SK-N-SH treated with all-trans-retinoic acid at 6 μM for 48 hours (cell line): ENCODE results near the gene SIRT6.

Source experiments
- ARNTL ChIP-seq: fragments of 450-650 bp; formaldehyde crosslinking; IDR thresholded peaks from 2 replicates; pipeline ENCODE4 v1.5.0; 2020; ENCODE audit warnings: low read depth, mild to moderate bottlenecking, moderate library complexity, borderline replicate concordance
- BACH2 ChIP-seq: fragments of 250-450 bp; sonication (Bioruptor Pico); IDR thresholded peaks from 2 replicates; pipeline ENCODE4 v1.9.0; 2021; ENCODE audit warnings: mild to moderate bottlenecking, borderline replicate concordance
- CSDC2 ChIP-seq: fragments of 250-450 bp; sonication (Bioruptor Pico); IDR thresholded peaks from 2 replicates; pipeline ENCODE4 v1.5.0; 2020; ENCODE audit warnings: mild to moderate bottlenecking, moderate library complexity
- GLIS3 ChIP-seq: fragments of 250-450 bp; sonication (Bioruptor Pico); IDR thresholded peaks from 2 replicates; pipeline ENCODE4 v1.5.0; 2020; ENCODE audit warnings: mild to moderate bottlenecking, moderate library complexity
- ISL1 ChIP-seq: fragments of 250-450 bp; sonication (Bioruptor Pico); IDR thresholded peaks from 2 replicates; pipeline ENCODE4 v2.1.2; 2022; ENCODE audit warnings: mild to moderate bottlenecking, moderate library complexity
- PPARA ChIP-seq: fragments of 250-450 bp; sonication (Bioruptor Pico); IDR thresholded peaks from 2 replicates; pipeline ENCODE4 v1.5.0; 2020; ENCODE audit warnings: mild to moderate bottlenecking, borderline replicate concordance
- RARB ChIP-seq: fragments of 250-450 bp; sonication (Bioruptor Pico); IDR thresholded peaks from 2 replicates; pipeline ENCODE4 v1.8.0; 2021; ENCODE audit warnings: mild to moderate bottlenecking, moderate library complexity
- ZNF70 ChIP-seq: fragments of 450-650 bp; formaldehyde crosslinking; IDR thresholded peaks from 2 replicates; pipeline ENCODE4 v1.5.0; 2020; ENCODE audit warnings: mild to moderate bottlenecking, moderate library complexity
- TF ChIP-seq, protein P1 (sequence below): fragments of 250-450 bp; sonication (Bioruptor Pico); IDR thresholded peaks from 2 replicates; pipeline ENCODE4 v1.5.1; 2020; ENCODE audit warnings: low read depth, mild to moderate bottlenecking, moderate library complexity

DNA sequence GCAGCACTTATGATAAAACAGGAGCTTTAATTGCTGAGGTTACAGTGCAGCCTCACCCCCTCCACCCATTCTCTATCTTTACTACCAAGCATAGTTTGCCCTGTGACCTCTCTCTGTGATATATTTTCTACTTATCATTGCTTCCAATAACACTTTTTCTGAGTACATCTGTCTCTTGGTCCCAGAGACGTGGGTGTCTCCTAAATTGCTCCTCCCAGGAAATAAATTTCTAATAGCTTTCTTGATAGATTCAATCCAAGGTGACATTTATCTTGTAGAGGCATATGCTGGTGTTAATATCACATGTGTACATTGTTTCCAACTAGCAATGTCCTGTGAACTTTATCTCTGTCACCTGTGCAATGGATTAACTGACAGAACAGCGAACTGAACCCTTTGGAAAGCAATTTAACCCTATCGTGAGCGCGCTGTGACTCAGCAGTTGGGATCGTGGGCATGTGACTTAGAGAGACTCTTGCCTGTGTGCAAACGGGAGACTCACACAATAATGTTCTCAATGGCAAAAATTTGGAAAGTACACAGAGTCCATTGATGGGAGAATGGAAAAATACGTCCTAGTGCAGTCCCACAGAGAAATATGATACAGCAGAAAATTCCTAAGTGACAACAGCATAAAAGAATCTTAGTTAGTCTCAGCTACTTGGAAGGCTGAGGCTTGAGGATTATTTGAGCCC, 51.5 kb downstream of the SIRT6 start:
- TF ChIP-seq ZNF70 (CRISPR knock-in tag), result no peak
- no peak for TF ChIP-seq RARB (CRISPR knock-in tag)
- TF ChIP-seq, protein P1, sequence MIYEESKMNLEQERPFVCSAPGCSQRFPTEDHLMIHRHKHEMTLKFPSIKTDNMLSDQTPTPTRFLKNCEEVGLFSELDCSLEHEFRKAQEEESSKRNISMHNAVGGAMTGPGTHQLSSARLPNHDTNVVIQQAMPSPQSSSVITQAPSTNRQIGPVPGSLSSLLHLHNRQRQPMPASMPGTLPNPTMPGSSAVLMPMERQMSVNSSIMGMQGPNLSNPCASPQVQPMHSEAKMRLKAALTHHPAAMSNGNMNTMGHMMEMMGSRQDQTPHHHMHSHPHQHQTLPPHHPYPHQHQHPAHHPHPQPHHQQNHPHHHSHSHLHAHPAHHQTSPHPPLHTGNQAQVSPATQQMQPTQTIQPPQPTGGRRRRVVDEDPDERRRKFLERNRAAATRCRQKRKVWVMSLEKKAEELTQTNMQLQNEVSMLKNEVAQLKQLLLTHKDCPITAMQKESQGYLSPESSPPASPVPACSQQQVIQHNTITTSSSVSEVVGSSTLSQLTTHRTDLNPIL (CRISPR knock-in tag), result no peak
- no peak for TF ChIP-seq ARNTL (CRISPR knock-in tag)
- no peak for TF ChIP-seq GLIS3 (CRISPR knock-in tag)
- TF ChIP-seq ISL1, result no peak
- TF ChIP-seq BACH2 (CRISPR knock-in tag), result no peak
- TF ChIP-seq CSDC2, result no peak
- no peak for TF ChIP-seq PPARA (CRISPR knock-in tag)
